ENCODE results near the gene RPL28.
"Not testable (repeated sequence)": the region's sequence is repeated elsewhere in the genome, so short reads cannot be mapped to it uniquely, and the experiment has no call there.

RPL28 gene

DNA sequence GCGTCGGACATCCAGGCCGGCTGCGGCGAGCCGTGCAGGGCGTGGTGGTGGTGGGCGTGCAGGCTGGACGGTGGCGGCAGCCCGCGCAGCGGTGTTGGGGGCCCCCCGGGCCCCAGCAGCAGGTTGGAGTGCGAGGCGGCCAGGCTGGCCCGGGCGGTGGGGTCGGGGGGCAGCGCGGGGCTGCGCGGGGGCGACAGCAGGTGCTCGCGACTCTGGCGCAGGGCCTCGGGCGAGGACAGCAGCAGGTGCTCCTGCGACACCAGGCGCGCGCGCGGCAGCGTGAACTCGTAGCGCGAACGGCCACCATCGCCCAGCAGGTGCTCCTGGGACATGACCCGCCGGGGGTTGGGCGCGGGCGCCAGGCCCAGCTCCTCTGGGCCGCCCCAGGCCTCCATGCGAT lies 47.6 kb downstream of the RPL28 start:
- DNase-seq, result no peak

DNA sequence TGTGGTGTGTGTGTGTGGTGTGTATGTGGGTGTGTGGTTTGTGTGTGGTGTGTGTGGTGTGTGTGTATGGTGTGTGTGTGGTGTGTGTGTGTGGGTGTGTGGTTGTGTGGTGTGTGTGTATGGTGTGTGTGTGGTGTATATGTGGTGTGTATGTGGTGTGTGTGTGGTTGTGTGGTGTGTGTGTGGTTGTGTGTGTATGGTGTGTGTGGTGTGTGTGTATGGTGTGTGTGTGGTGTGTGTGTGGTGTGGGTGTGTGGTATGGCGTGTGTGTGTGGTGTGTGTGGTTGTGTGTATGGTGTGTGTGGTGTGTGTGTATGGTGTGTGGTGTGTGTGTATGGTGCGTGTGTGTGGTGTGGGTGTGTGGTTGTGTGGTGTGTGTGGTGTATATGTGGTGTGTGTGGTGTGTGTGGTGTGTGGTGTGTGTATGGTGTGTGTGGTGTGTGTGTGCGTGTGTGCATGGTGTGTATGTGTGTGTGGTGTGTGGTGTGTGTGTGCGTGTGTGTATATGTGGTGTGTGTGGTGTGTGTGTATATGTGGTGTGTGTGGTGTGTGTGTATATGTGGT lies 48.7 kb downstream of the RPL28 start:
- DNase-seq, result no peak

DNA sequence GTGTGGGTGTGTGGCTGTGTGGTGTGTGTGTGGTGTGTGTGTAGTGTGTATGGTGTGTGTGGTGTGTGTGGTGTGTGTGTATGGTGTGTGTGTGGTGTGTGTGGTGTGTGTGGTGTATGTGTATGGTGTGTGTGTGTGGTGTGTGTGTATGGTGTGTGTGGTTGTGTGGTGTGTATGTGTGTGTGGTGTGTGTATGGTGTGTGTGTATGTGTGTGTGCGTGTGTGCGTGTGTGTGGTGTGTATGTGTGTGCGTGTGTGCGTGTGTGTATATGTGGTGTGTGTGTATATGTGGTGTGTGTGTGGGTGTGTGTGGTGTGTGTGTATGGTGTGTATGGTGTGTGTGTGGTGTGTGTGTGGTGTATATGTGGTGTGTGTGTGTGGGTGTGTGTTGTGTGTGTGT lies 49.3 kb downstream of the RPL28 start:
- DNase-seq, result no peak

DNA sequence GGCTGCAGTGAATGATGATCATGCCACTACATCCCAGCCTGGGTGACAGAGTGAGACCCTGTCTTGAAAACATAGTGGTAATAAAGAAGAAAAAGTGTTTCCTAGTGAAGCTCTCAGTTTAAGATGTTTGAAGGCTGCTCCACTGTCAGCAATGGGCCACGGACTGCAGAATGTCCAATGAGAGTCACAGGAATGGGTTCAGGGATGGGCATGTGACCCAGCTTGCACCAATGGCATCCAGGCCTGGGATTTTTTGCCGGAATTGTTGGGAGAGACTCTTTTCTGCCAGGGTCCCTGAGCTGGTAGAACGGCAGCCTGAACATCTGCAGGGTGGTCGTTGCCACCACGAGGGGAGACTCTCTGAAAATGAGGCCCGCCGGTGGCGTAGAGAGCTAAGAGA lies 51.1 kb downstream of the RPL28 start:
- DNase-seq, result no peak

DNA sequence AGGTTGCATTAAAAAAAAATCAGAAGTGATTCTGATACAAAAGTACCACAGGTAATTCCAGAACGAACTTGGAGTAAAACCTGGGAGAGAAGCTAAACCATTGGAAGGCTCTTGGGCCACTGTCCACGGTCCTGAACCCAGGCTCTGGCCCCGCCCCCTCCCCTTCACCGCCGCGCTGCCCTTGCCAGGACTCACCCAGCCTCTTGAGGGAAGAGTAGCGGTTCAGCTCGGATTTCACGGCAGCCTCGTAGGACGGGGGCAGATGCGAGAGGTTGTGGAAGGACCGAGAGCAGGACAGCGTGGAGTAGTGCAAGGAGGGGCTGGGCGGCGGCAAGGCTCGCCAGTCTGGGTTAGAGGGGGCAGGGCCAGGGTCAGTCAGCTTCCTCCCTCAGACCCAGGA lies 51.7 kb downstream of the RPL28 start:
- peak; percentile 23 for DNase-seq

DNA sequence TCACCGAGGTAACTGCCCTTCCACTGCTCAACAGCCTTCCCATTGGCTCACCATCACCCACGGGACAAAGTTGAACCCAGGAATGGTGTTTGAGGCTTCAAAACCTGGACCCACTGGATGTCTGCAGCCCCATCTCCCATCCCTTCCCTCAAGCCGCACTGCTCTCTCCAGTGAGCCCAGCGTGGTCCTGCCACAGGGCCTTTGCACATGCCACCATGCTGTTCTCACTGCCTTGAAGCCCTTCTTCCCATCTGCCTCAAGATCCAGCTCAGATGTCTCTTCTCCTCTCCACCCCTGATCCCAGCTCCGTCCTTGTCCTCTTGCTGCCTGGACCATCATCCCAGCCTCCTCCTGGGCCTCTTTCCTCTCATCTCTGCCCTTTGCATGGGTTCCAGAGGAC lies 53.3 kb downstream of the RPL28 start:
- DNase-seq, result no peak

DNA sequence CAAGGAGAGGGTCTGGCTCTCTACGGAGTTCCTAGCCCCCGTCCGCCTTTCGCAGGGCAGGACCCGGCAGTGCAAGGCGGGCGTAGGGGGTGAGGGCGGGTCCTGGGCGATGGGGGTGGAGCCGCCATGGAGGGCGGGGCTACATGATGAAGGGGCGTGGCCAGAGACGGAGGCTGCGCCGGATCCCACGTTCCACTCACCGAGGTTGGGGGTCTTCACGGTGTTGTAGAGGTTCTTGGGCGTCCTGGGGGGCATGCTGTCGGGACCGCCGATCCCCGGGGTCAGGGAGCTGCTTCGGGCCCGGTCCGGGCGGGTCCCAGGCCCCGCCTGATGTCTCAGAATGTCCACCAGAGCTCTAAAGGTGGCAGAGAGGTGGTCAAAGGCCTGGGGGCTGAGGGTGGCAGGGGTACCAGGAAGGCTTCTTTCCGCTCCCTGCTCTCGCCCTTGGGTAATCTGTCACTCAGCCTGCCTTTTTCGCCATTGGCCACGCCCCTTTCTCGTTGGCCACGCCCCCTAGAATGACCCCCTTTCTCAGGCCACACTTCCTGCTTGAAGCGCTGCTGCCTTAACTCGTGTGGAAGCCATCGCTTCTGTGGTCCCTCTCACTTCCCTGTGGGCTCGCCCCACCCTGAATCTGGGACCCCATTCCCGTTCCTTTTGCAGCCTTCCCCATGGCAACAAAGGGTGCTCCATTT lies 54.8 kb downstream of the RPL28 start:
- DNase-seq, result no peak

DNA sequence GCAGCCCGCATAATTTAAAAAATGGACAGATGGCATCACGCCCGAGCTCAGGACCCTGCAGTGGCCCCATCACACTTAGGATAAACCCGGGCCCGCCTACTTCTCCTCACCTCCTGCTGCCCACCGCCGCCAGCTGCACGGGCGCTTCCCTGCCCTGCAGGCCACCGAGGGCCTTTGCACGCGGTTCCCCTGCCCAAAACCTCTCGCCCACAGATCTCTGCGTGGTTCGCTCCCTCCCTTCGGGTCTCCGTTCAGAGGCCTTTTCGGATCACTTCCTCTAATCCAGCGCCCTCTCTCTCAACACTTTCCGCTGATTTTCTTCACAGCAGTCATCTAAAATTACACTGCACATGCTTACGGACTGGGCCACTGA lies 55.6 kb downstream of the RPL28 start:
- DNase-seq, result no peak

DNA sequence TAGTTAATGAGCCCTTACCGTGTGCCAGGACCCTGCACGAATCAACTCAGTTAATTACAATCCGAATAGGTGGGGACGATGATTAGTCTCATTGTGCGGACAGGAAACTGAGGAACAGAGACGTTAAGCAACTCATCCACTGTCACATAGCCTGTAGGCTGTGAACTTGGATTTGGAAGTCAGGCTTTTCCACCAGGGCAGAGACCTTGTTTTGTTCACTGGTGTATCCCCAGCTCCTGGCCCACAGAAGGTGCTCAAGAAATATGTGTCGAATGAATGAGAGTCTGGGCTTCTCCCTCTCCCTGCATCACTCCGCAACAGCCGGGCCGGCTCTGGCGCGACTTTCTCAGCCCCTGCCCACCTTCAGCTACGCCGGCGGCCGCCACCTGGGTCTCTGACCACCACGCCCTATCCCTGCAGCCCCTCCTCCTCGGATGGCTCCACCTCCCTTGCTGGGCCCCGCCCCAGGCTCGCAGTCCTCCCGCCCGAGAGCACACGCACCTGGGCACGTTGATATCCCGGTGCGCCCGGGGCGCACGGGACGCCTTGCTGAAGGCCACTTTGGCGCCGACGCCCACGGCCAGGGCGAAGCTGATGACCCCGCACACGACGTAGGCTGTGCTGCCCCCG lies 56.1 kb downstream of the RPL28 start:
- no peak for DNase-seq

DNA sequence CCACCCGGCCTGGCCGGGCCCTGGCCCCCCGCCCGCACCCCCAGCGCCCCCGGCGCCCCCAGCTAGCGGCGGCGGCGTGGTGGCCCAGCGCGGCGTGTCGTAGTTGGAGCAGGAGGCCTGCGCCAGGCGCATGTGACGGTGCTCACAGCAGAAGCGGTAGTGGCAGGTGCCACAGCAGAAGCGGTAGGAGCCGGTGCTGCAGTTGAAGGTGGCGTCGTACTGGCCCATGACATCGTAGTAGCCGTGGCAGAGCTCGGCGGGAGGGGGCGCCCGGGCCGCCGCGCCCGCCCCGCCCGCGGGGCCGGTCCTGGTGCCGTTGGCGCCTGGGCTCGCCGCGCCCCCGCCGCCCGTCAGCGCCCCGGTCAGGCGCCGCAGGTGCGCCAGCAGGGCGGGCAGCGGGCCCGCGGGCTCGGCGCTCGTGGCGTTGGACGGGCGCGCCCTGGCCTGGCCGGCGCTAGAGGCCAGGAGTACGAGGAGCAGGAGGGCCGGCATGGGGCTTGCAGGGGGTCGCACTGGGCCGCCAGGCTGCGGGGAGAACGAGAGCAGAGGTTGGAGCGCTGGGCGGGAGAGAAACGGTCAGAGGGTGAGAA lies 56.7 kb downstream of the RPL28 start:
- DNase-seq, result no peak

DNA sequence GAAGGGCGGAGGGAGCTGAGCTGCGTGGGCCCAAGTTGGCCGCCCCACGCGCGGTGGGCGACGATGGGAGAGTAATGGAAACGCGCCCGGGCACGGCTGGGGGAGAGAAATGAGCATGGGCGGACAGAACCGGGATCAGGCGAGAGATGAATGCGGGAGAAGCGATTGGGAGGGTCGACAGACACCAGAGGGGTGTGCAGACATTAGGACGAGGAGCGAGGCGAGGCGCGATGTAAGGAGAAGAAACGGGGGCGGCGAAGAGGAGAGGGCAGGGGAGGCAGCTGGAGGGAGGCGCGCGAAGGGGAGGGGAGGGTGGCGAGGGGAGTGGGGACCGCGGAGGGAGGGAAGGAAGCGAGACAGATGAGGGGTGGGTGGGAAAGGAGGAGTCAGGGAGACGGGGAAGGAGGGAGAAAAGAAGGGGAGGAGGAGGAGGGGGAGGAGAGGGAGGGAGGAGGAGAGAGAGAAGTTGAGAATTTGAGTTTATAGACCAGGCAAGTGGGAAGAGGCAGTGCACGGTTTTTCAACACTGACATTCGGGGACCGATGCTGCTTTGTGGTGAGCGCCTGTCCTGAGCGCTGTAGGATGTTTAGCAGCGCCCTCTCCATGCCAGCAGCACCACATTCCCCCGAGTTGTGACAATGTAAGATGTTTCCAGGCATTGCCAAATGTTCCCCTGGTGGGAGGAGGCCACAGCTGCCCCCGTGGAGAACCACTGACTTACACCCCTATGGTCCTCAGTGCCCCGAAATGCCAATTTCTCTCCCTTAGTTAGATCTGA lies 57.5 kb downstream of the RPL28 start, which contains the start of gene SHISA7:
TSS of gene SHISA7 (minus strand) at position 256 of the 779 bp plus-strand sequence. CDS start 437 bp downstream, outside the sequence.
- DNase-seq, result no peak

DNA sequence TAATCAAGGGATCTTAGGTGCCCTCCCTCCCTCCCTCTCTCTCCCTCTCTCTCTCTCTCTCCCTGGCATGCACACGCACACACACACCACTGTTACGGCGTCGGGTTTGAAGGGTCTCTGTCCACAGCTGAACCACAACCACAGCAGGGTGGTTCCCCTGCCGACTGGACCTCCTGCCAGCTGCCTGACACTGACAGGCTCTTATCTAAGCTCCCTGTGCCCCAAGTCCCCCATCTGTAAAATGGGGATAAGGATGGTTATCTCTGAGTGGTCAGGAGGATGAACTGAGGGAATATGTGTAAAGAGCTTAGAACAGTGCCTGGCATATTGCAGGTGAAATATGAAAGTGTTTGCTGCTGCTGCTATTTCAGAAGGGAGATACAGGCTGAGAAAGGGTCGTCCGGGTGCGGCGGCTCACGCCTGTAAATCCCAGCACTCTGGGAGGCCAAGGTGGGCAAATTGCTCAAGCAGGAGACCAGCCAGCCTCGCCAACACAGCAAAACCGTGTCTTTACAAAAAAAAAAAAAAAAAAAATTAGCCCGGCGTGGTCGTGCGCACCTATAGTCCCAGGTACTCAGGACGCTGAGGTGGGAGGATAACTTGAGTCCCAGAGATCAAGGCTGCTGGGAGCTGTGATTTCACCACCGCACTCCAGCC lies 58.2 kb downstream of the RPL28 start:
- DNase-seq, result no peak

DNA sequence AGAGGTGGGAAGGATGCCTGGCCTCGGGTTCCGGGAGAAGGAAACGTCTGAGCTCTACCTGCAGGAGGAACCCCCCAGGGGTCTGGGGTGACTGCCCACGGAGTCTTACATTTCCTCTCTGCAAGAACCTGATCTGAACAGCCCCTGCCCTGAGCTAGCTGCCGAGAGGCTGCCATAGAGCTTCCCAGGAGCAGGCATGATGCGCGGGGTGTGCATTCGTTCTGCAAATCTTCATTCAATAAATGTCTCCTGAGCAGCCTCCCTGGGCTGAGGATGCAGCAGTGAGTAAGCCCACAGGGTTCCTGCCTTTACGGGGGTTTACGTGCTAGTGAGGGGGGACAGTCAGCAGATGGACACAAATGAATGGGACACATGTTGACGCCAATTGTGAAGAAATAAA lies 58.9 kb downstream of the RPL28 start:
- DNase-seq, result no peak

DNA sequence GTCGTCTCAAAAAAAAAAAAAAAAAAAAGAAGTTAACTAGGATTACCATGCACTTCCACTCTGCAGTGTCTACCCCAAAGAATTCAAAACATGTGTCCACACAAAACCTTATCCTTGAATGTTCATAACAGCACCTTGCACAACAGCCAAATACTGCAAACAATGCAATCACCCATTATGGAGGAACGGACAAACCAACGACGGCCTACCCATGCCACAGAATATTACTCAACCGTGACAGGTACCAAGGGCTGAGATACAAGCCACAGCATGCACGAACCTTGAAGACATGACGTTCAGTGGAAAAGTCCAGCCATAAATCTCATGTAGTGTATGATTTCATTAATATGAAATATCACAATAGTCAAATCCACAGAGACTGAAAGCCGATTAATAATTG lies 60.3 kb downstream of the RPL28 start:
- DNase-seq, result no peak

DNA sequence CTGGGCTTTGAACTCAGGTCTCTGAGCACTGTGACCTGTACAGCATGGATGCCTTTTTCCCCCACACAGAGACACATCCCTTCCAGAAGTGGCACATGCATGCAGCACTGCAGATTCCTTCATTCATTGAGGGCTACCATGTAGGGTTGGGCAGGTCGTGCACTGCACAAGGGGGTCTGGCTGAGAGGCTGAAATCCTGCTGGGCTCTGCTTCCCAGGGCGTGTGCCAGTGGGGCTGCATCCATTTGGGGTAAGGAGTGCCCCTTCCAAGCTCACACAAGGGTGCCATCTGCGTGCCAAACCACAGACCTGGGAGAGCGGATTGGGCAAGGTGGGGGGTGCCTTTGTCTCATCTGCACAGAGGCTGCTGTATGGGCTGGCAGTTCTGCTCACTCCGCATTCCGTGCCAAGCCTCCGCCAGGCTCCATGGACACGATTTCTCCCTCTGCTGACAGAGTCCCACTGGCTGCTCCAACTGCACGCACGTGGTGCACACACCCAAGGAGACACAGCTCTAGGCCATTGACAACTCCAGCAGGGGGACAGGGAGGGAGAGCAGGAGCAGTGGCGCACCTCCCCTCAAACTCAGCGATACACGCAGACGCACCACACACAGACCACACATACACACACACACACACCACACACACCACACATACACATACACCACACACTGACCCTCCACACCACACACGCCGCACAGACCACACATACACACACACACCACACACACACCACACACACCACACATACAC lies 61.9 kb downstream of the RPL28 start:
- no peak for DNase-seq

DNA sequence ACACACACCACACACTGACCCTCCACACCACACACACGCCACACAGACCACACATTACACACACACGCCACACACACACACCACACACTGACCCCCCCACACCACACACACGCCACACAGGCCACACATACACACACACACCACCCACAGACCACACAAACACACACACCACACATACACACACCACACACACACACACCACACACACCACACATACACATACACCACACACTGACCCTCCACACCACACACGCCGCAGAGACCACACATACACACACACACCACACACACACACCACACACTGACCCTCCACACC lies 62.4 kb downstream of the RPL28 start:
- not testable (repeated sequence) for DNase-seq

DNA sequence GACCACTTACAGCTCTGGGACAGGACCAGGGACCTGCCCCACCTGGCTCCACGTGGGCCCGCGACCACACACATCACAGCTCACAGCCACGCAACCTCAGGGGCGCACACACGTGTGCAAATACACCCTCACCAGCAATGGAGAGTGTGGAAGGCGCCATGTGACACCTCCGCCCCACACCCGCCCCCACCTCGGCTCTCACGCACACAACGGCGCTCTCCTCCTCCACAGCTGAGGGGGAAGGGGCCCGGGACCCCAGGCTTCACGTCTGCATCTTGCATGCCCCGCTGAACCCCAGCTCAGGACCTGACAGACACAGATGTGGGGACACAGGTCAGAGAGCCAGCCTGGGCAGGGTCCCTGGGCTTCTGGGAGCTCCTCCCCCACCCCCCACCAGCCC lies 63.7 kb downstream of the RPL28 start:
- no peak for DNase-seq

DNA sequence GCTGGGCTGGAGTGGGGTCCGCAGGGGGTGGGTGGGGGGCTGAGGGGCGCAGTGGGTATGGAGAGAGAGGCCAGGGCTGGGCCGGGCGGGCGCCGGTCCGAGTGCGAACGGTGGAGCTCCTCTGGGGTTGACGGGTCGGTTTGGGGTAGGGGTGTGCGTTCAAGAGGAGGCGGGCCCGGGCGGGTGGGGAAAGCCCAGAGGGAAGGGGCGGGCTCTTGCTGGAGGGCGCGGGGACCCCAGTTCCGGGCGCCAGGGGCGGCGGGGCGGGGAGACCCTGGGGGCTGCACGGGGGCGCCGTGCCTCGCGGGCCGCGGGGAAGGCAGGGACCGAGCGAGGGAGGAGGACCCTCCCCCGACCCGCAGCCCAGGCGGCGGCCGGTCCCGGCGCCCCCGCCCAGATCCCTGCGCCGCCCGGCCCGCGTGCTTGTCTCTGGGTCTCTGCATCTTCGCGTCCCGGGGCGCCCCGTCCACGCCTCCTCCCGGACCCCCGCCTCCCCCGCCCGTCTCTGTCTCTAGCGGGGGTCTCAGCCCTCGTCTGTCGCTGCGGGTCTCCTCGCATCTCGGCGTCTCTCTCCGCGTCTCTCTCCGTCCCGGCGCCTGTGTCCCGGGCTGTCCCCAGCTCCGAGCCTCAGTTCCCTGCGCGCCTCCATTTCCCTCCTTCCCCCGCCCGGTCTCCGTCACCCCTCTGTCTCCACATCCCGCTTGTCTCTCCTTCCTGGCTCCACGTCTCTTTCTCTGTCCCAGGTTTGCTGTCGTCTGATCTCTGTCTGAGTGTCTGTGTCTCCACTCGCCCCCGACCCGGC lies 65.6 kb downstream of the RPL28 start:
- no peak for DNase-seq

DNA sequence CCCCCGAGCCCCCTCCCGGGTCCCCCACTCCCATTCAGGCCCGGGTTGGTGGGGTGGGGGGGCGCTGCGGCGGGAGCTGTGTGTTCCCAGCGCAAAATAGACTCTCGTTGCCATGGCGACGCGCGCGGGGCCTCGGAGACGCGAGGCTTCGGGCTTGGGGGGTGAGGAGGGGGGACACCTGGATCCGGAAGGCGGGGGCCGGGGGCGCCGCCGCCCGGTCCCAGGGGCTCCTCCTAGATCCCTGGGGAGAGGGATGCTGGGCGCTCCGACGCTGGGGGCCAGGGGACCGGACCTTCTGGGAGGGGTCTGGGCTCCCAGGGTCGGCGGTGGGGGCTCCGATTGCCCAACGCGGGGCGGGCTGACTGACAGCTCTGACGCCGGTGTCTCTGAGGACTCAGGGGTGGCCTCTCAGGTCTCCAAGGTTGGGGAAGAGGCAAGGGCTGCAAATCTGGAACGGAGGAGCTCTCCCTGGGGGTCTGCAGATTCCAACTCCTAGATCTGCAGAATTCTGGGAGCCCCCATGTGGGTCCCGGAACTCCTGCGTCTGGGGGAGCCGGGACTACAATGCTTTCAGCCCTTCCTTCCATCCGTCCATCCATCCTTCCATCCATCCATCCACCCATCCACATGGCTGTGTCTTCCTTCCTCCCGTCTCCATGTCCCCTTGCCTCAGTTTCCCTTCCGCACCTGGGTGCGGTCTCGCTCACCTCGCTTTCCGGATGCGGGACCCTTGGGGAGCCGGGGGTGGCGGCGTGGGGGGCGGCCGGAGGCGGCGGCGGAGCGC lies 66.4 kb downstream of the RPL28 start:
- no peak for DNase-seq

Data from HCEC 1CT (cell line).